GM19395 (cell line): ENCODE results near the gene HK2.
"Not testable (repeated sequence)": the region's sequence is repeated elsewhere in the genome, so short reads cannot be mapped to it uniquely, and the experiment has no call there.

Source experiments
- ATAC-seq: cut with Tn5 transposase; IDR thresholded peaks from one replicate; pipeline ENCODE4 v1.9.1; 2021; ENCODE audit warnings: mild to moderate bottlenecking, moderate library complexity; ENCODE audit not compliant: unreplicated experiment

The HK2 gene

GRCh38 chr2:74876081-74876886 is 42.4 kb downstream of the HK2 start:
- ATAC-seq = peak; percentile 78

- ATAC-seq = no peak
Observed at GRCh38 chr2:74877376-74877775, 43.4 kb downstream of the HK2 start.

GRCh38 chr2:74877781-74878433 is 44.0 kb downstream of the HK2 start:
- no peak for ATAC-seq

- no peak for ATAC-seq
Observed at GRCh38 chr2:74878551-74878950, 44.6 kb downstream of the HK2 start.

GRCh38 chr2:74880054-74880728 is 46.3 kb downstream of the HK2 start:
- ATAC-seq = no peak

GRCh38 chr2:74881176-74881575 is 47.2 kb downstream of the HK2 start:
- ATAC-seq = no peak

- ATAC-seq = no peak
Observed at GRCh38 chr2:74881626-74882298, 47.8 kb downstream of the HK2 start.

- ATAC-seq = no peak
Observed at GRCh38 chr2:74882299-74882687, 48.4 kb downstream of the HK2 start.

GRCh38 chr2:74883011-74883410 is 49.1 kb downstream of the HK2 start:
- no peak for ATAC-seq

GRCh38 chr2:74884118-74884762 is 50.3 kb downstream of the HK2 start:
- ATAC-seq = no peak

GRCh38 chr2:74884866-74885265 is 50.9 kb downstream of the HK2 start:
- ATAC-seq = no peak

- ATAC-seq = no peak
Observed at GRCh38 chr2:74886251-74886650, 52.3 kb downstream of the HK2 start.

GRCh38 chr2:74886811-74887210 is 52.9 kb downstream of the HK2 start:
- ATAC-seq = no peak

GRCh38 chr2:74887445-74887951 is 53.6 kb downstream of the HK2 start:
- ATAC-seq = no peak

- no peak for ATAC-seq
Observed at GRCh38 chr2:74887960-74888700, 54.2 kb downstream of the HK2 start.

GRCh38 chr2:74889159-74889558 is 55.2 kb downstream of the HK2 start:
- ATAC-seq = no peak

- no peak for ATAC-seq
Observed at GRCh38 chr2:74890711-74891110, 56.8 kb downstream of the HK2 start.

GRCh38 chr2:74891136-74891764 is 57.3 kb downstream of the HK2 start:
- ATAC-seq = no peak

- not testable (repeated sequence) for ATAC-seq
Observed at GRCh38 chr2:74891816-74892215, 57.9 kb downstream of the HK2 start.
